ENCODE measurements around the gene MKS1.

- no peak for TF ChIP-seq GATA3 (IDR thresholded peaks at IDR 0.05; ENCODE audit: low read depth, low read length)
- TF ChIP-seq GATA2 (IDR thresholded peaks at IDR 0.05; ENCODE audit: low read depth, low read length), result no peak
These were observed 33.1 kb upstream of the MKS1 start for GRCh38 chr17:58252141-58252540.

Measured in SH-SY5Y (cell line).